Measurements from ENCODE around the gene SPPL2B.

DNA sequence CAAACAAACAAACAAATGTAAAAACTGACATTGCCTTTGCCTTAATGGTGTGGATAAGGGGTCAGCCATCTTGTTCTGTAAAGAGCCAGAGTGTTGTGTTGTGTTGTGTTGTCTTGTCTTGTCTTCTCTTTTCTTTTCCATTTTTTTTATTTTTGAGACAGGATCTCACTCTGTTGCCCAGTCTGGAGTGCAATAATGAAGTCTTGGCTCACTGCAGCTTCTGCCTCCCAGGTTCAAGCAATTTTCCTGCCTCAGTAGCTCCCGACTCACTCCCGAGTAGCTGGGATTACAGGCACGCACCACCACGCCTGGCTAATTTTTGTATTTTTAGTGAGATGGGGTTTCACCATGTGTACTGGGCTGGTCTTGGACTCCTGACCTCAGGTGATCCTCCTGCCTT, 71.1 kb downstream of the SPPL2B start:
- TF ChIP-seq, protein P1, sequence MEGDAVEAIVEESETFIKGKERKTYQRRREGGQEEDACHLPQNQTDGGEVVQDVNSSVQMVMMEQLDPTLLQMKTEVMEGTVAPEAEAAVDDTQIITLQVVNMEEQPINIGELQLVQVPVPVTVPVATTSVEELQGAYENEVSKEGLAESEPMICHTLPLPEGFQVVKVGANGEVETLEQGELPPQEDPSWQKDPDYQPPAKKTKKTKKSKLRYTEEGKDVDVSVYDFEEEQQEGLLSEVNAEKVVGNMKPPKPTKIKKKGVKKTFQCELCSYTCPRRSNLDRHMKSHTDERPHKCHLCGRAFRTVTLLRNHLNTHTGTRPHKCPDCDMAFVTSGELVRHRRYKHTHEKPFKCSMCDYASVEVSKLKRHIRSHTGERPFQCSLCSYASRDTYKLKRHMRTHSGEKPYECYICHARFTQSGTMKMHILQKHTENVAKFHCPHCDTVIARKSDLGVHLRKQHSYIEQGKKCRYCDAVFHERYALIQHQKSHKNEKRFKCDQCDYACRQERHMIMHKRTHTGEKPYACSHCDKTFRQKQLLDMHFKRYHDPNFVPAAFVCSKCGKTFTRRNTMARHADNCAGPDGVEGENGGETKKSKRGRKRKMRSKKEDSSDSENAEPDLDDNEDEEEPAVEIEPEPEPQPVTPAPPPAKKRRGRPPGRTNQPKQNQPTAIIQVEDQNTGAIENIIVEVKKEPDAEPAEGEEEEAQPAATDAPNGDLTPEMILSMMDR (IDR thresholded peaks at IDR 0.05; ENCODE audit: poor library complexity, severe bottlenecking): no peak
- TF ChIP-seq POLR2AphosphoS5 (IDR thresholded peaks at IDR 0.05): no peak
- TF ChIP-seq, protein P2, sequence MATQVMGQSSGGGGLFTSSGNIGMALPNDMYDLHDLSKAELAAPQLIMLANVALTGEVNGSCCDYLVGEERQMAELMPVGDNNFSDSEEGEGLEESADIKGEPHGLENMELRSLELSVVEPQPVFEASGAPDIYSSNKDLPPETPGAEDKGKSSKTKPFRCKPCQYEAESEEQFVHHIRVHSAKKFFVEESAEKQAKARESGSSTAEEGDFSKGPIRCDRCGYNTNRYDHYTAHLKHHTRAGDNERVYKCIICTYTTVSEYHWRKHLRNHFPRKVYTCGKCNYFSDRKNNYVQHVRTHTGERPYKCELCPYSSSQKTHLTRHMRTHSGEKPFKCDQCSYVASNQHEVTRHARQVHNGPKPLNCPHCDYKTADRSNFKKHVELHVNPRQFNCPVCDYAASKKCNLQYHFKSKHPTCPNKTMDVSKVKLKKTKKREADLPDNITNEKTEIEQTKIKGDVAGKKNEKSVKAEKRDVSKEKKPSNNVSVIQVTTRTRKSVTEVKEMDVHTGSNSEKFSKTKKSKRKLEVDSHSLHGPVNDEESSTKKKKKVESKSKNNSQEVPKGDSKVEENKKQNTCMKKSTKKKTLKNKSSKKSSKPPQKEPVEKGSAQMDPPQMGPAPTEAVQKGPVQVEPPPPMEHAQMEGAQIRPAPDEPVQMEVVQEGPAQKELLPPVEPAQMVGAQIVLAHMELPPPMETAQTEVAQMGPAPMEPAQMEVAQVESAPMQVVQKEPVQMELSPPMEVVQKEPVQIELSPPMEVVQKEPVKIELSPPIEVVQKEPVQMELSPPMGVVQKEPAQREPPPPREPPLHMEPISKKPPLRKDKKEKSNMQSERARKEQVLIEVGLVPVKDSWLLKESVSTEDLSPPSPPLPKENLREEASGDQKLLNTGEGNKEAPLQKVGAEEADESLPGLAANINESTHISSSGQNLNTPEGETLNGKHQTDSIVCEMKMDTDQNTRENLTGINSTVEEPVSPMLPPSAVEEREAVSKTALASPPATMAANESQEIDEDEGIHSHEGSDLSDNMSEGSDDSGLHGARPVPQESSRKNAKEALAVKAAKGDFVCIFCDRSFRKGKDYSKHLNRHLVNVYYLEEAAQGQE (IDR thresholded peaks at IDR 0.05; ENCODE audit: borderline replicate concordance): no peak
- TF ChIP-seq TAF1 (IDR thresholded peaks at IDR 0.05; ENCODE audit: low read depth): no peak
- no peak for TF ChIP-seq EZH2 (IDR thresholded peaks at IDR 0.05; ENCODE audit: borderline replicate concordance, insufficient read depth, low read length, poor library complexity, severe bottlenecking)
- TF ChIP-seq SMC3 (conservative IDR thresholded peaks at IDR 0.05; ENCODE audit: poor library complexity): no peak
- TF ChIP-seq EP300 (conservative IDR thresholded peaks at IDR 0.05; ENCODE audit: poor library complexity, severe bottlenecking): no peak
- no peak for TF ChIP-seq RAD21 (conservative IDR thresholded peaks at IDR 0.05)
- TF ChIP-seq MXI1 (conservative IDR thresholded peaks at IDR 0.05; ENCODE audit: poor library complexity, severe bottlenecking): no peak
